Measurements from ENCODE around the gene ASB2.

The ASB2 gene

DNA sequence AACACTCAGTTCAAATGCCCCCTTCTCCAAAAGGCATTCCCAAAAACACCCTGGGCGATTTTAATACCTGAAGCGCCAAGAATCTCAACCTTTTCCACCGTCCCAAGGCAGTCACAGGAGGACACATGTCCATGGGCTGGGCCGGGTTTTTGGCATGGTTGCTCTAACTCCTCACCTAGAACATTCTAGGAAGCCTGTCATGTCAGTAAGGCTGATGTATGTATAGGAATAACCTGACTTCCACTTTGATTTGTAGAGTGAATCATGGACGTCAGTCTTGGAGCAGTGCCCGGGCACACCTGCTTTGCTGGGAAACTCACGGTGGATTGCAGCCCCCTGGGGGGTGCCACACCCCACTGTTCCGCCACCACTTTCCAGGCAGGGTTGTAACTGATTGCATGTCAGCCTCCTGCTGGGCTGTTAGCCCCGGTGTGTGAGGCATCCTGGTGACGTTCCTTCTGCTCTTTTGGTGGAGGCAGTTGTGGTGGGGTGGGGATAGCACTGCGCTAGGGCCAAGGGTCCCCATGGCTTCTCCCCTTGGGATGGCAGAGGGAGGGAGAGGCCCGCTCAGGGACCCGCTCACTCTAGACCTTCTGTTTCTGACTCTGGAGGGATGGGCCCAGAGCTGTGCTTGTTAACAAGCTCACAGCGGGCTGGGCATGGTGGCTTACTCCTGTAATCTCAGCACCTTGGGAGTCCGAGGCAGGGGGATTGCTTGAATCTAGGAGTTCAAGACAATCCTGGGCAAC, 84.4 kb downstream of the ASB2 start:
- no peak for DNase-seq (ENCODE audit: low read depth, low spot score)

DNA sequence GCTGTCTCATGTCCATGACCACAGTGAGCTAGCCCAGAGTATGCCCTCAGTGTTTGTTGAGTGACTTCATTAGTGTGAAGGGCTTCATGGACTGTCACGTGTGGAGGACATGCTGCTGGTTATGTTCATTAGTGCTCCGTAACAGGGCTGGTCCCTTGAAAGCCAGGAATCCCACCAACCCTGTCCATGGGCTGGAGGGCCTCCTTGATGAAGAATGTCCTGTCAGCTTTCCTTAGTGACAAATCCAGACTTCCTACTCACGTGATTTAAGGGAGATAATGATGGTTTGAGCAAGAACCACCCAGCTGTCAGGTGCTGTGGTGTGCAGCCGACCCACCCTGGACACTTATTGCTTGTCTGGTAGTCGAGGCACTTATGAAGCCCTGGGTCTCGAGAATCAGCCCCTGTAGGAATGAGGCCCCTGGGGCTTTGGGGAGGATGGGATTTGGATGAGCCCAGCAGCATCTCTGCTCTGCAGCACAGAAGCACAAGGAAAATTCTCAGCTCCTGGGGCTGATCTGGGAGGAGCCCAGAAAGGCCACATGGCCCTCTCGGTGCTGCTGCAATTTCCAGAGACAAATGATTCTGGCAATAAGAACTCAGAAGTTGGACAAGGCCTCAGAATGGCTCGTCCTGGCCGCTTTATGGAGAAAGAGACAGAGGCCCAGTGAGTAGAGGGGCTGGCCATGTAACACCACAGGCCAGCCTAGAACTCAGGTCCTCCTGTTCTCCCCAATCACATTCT, 86.5 kb downstream of the ASB2 start:
- no peak overlapping the region for H3K27ac ChIP-seq
- no peak for DNase-seq (ENCODE audit: low read depth, low spot score)

More for the DNA sequence above, 84.4 kb downstream of the ASB2 start:
- no peak overlapping the region for H3K27ac ChIP-seq

DNA sequence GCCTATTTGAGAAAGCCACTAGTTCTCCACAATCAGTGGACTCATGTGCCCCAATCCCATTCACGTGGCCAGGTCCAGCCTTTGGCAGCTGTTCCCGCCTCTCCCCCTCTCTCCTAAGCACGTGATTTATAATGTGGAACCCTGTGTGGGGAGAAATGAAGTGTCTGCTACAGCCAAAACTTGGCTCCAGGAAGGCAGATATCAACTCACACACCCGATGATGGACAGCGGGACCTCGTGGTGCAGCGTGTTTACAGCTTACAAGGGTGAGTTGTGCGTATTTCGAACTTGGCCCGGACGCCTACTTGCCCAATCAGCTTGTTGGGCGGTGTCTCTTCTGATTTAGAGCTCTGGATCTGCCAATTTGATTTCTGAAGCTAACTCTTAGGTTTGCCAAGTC, 87.4 kb downstream of the ASB2 start:
- DNase-seq (ENCODE audit: low read depth, low spot score), result no peak

DNA sequence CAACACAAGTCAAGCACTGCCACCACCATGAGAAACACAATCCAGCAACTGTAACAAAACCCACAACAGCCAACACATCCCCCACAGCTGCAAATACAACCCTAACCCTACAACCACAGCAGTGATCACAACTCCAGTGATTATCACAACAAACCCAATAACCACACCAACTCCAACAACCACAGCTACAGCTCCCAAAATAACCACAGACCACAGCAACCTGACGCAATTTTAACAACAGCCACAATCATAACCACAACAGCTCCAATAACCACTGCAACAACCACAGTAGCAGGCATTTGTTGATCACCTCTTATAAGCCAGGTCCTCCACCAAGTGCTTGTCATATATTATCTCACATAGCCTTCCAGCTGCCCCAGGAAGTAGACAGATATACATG, 91.4 kb downstream of the ASB2 start:
- no peak for DNase-seq (ENCODE audit: low read depth, low spot score)
- H3K27ac ChIP-seq, result no peak overlapping the region

More for the DNA sequence above, 87.4 kb downstream of the ASB2 start:
- H3K27ac ChIP-seq, result no peak overlapping the region

All from epithelial cell of prostate (primary cell).